ENCODE measurements around the gene GIGYF2. TPM values are rescaled to one million over a fixed set of nuclear protein-coding genes. Genes with fewer than 3 reads are reported as not detected.
A peak's percentile ranks its signal among the peaks of the same experiment; 100 is the strongest.

Gene GIGYF2
- total RNA-seq, 1 experiment from 2014 or later: 68.3 TPM

DNA sequence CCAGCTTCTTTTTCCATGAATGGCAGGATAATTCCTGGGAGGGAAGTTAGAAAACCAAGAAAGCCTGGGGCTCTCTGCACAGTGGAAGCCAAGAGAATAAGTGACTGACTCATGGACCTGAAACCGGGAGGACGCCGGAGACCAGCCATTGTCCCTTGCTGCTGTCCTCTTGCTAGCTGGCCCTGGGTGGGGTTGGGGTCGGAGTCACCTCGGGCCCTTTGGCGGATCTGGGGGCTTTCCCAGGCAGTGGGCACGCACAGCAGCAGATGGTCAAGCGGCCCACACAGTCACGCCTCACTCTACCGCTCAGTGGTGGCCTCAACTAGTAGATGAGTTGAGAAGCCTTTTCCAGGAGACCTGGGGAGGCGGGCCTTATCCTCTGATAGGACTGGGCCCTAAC lies 48.1 kb upstream of the GIGYF2 start:
- no TSS peak for BruUV-seq (replicated peaks)
- ChIA-PET CTCF (no interaction called here), POLR2A (no interaction called here)
- H3K36me3 ChIP-seq (ENCODE audit: control insufficient read depth, insufficient read depth, low read length): no peaks in the 10 kb centered on the region
- H3K27ac ChIP-seq (ENCODE audit: low read length): no peak overlapping the region
- H3K9me3 ChIP-seq (ENCODE audit: control insufficient read depth, insufficient read depth, low read depth, low read length): no peaks in the 10 kb centered on the region
- no peak for ATAC-seq
- intact Hi-C loops (cut with micrococcal nuclease; ENCODE audit: unreplicated experiment): no loop called here
- H3K4me3 ChIP-seq (ENCODE audit: low read depth in 2 of 2, low read length in 2 of 2): no peak overlapping the region
- in situ Hi-C loops (cut with HindIII; ENCODE audit: low pct_unique_long_range_greater_than_20kb, low sequenced_read_pairs): no loop called here
- DNase-seq (ENCODE audit: low read depth, low spot score): no peak
- H3K27me3 ChIP-seq (ENCODE audit: control insufficient read depth, insufficient read depth, low read length): no peaks in the 10 kb centered on the region
- peaks cover 10% of the 10 kb centered on the region for H3K4me1 ChIP-seq (ENCODE audit: control insufficient read depth, insufficient read depth, low read length)
- TF ChIP-seq TCF7L2 (IDR thresholded peaks at IDR 0.05; ENCODE audit: low read depth, low read length): no peak
- no peak for TF ChIP-seq POLR2AphosphoS5 (IDR thresholded peaks at IDR 0.05; ENCODE audit: low read depth, low read length)
- TF ChIP-seq SIN3A (IDR thresholded peaks at IDR 0.05; ENCODE audit: borderline replicate concordance, insufficient read depth, low read depth, low read length): no peak
- TF ChIP-seq, protein P1, sequence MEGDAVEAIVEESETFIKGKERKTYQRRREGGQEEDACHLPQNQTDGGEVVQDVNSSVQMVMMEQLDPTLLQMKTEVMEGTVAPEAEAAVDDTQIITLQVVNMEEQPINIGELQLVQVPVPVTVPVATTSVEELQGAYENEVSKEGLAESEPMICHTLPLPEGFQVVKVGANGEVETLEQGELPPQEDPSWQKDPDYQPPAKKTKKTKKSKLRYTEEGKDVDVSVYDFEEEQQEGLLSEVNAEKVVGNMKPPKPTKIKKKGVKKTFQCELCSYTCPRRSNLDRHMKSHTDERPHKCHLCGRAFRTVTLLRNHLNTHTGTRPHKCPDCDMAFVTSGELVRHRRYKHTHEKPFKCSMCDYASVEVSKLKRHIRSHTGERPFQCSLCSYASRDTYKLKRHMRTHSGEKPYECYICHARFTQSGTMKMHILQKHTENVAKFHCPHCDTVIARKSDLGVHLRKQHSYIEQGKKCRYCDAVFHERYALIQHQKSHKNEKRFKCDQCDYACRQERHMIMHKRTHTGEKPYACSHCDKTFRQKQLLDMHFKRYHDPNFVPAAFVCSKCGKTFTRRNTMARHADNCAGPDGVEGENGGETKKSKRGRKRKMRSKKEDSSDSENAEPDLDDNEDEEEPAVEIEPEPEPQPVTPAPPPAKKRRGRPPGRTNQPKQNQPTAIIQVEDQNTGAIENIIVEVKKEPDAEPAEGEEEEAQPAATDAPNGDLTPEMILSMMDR (IDR thresholded peaks at IDR 0.05): no peak
- TF ChIP-seq, protein P2, sequence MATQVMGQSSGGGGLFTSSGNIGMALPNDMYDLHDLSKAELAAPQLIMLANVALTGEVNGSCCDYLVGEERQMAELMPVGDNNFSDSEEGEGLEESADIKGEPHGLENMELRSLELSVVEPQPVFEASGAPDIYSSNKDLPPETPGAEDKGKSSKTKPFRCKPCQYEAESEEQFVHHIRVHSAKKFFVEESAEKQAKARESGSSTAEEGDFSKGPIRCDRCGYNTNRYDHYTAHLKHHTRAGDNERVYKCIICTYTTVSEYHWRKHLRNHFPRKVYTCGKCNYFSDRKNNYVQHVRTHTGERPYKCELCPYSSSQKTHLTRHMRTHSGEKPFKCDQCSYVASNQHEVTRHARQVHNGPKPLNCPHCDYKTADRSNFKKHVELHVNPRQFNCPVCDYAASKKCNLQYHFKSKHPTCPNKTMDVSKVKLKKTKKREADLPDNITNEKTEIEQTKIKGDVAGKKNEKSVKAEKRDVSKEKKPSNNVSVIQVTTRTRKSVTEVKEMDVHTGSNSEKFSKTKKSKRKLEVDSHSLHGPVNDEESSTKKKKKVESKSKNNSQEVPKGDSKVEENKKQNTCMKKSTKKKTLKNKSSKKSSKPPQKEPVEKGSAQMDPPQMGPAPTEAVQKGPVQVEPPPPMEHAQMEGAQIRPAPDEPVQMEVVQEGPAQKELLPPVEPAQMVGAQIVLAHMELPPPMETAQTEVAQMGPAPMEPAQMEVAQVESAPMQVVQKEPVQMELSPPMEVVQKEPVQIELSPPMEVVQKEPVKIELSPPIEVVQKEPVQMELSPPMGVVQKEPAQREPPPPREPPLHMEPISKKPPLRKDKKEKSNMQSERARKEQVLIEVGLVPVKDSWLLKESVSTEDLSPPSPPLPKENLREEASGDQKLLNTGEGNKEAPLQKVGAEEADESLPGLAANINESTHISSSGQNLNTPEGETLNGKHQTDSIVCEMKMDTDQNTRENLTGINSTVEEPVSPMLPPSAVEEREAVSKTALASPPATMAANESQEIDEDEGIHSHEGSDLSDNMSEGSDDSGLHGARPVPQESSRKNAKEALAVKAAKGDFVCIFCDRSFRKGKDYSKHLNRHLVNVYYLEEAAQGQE (IDR thresholded peaks at IDR 0.05; ENCODE audit: insufficient read depth in 1 of 2, low read depth in 2 of 2, low read length in 1 of 2): no peak

DNA sequence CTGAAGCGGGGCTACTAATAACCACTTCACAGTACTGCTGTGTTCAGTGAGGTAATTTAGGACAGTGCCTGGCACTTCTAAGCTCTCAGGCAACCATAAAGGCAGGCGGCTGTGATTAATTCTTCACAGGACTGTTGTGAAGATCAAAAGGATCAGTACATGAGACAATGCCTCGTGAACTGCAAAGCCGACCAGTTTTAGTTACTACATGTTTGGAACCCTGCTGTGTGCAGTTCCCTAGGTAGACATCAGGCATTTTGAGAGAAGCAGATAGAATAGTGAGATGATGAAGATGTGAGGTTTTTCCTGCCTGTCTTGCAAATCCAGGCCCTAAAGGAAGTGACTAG lies 44.7 kb upstream of the GIGYF2 start:
- Histone ChIP-seq H3K4me3 (ENCODE audit: low read depth in 2 of 2, low read length in 2 of 2) (no peak overlapping the region), H3K27ac (ENCODE audit: low read length) (peak overlapping the region; percentile 25; the same call in 1 of the 2 replicates), H3K27me3 (ENCODE audit: control insufficient read depth, insufficient read depth, low read length) (no peaks in the 10 kb centered on the region), H3K9me3 (ENCODE audit: control insufficient read depth, insufficient read depth, low read depth, low read length) (no peaks in the 10 kb centered on the region), H3K36me3 (ENCODE audit: control insufficient read depth, insufficient read depth, low read length) (no peaks in the 10 kb centered on the region), H3K4me1 (ENCODE audit: control insufficient read depth, insufficient read depth, low read length) (peaks cover 16% of the 10 kb centered on the region)
- intact Hi-C loops (cut with micrococcal nuclease; ENCODE audit: unreplicated experiment) (no loop called here), in situ Hi-C loops (cut with HindIII; ENCODE audit: low pct_unique_long_range_greater_than_20kb, low sequenced_read_pairs) (no loop called here)
- TF ChIP-seq, protein P2 (IDR thresholded peaks at IDR 0.05; ENCODE audit: insufficient read depth in 1 of 2, low read depth in 2 of 2, low read length in 1 of 2): no peak
- TF ChIP-seq TCF7L2 (IDR thresholded peaks at IDR 0.05; ENCODE audit: low read depth, low read length): no peak
- TF ChIP-seq POLR2AphosphoS5 (IDR thresholded peaks at IDR 0.05; ENCODE audit: low read depth, low read length): no peak
- TF ChIP-seq, protein P1 (IDR thresholded peaks at IDR 0.05): no peak
- TF ChIP-seq SIN3A (IDR thresholded peaks at IDR 0.05; ENCODE audit: borderline replicate concordance, insufficient read depth, low read depth, low read length): no peak
- no TSS peak for BruUV-seq (replicated peaks)
- ChIA-PET POLR2A (no interaction called here), CTCF (no interaction called here)
- DNase-seq (ENCODE audit: low read depth, low spot score): no peak
- ATAC-seq: no peak
